ENCODE results near the gene ZFP28.

The ZFP28 gene

GRCh38 chr19:56595548-56595899 is 56.8 kb downstream of the ZFP28 start:
- H3K27ac ChIP-seq (ENCODE audit: low read depth, low read length) = no peak overlapping the region
- H3K9me2 ChIP-seq (replicated peaks; ENCODE audit: insufficient read depth, low read length) = no peaks in the 10 kb centered on the region
- peak overlapping the region; percentile 79 for H3K9ac ChIP-seq (ENCODE audit: low read length)
- no peaks in the 10 kb centered on the region for H3K36me3 ChIP-seq (ENCODE audit: low read length)
- H3K4me3 ChIP-seq (ENCODE audit: insufficient read depth, low read length, poor library complexity, severe bottlenecking) = peak overlapping the region; percentile 75
- no peaks in the 10 kb centered on the region for H4K20me1 ChIP-seq (ENCODE audit: low read depth, low read length)
- no peaks in the 10 kb centered on the region for H3F3A ChIP-seq (ENCODE audit: insufficient read depth)
- H2AFZ ChIP-seq (ENCODE audit: low read depth, low read length, severe bottlenecking) = peak overlapping the region; percentile 95
- no peaks in the 10 kb centered on the region; the same call in 1 of the 2 replicates for H3K9me3 ChIP-seq (ENCODE audit: insufficient read depth, low read length)
- no peaks in the 10 kb centered on the region for H3K27me3 ChIP-seq (ENCODE audit: low read length)
- peak overlapping the region; percentile 61 for H3K4me2 ChIP-seq (ENCODE audit: low read depth, low read length, poor library complexity, severe bottlenecking)
- no peak for TF ChIP-seq CTCF (IDR thresholded peaks at IDR 0.05; ENCODE audit: insufficient read depth, low read length, poor library complexity, severe bottlenecking)
- TF ChIP-seq EZH2phosphoT487 (conservative IDR thresholded peaks at IDR 0.05; ENCODE audit: low read length) = no peak
- H3K79me2 ChIP-seq (ENCODE audit: insufficient read depth, low read length) = peaks cover 12% of the 10 kb centered on the region; the same call in 1 of the 2 replicates

- no peaks in the 10 kb centered on the region for H3K9me2 ChIP-seq (replicated peaks; ENCODE audit: insufficient read depth, low read length)
- no peaks in the 10 kb centered on the region for H4K20me1 ChIP-seq (ENCODE audit: low read depth, low read length)
- H3K36me3 ChIP-seq (ENCODE audit: low read length) = no peaks in the 10 kb centered on the region
- no peaks in the 10 kb centered on the region for H3K9me3 ChIP-seq (ENCODE audit: insufficient read depth, low read length)
- no peak overlapping the region for H3K4me3 ChIP-seq (ENCODE audit: insufficient read depth, low read length, poor library complexity, severe bottlenecking)
- H3K9ac ChIP-seq (ENCODE audit: low read length) = no peak overlapping the region
- no peak overlapping the region for H3K27ac ChIP-seq (ENCODE audit: low read depth, low read length)
- no peak overlapping the region for H3K4me2 ChIP-seq (ENCODE audit: low read depth, low read length, poor library complexity, severe bottlenecking)
- H3K79me2 ChIP-seq (ENCODE audit: insufficient read depth, low read length) = peaks cover 15% of the 10 kb centered on the region; the same call in 1 of the 2 replicates
- H2AFZ ChIP-seq (ENCODE audit: low read depth, low read length, severe bottlenecking) = no peak overlapping the region
- no peaks in the 10 kb centered on the region for H3F3A ChIP-seq (ENCODE audit: insufficient read depth)
- H3K27me3 ChIP-seq (ENCODE audit: low read length) = no peaks in the 10 kb centered on the region
- TF ChIP-seq EZH2phosphoT487 (conservative IDR thresholded peaks at IDR 0.05; ENCODE audit: low read length) (no peak), CTCF (IDR thresholded peaks at IDR 0.05; ENCODE audit: insufficient read depth, low read length, poor library complexity, severe bottlenecking) (no peak)
Measured at GRCh38 chr19:56596676-56597075, 57.9 kb downstream of the ZFP28 start.

GRCh38 chr19:56597696-56598095 is 58.9 kb downstream of the ZFP28 start:
- Histone ChIP-seq H3K36me3 (ENCODE audit: low read length) (peaks cover 2% of the 10 kb centered on the region; the same call in 1 of the 2 replicates), H3K9me2 (replicated peaks; ENCODE audit: insufficient read depth, low read length) (no peaks in the 10 kb centered on the region), H3K79me2 (ENCODE audit: insufficient read depth, low read length) (peaks cover 20% of the 10 kb centered on the region; the same call in 1 of the 2 replicates)

More at GRCh38 chr19:56597696-56598095, 58.9 kb downstream of the ZFP28 start:
- no peak overlapping the region for H3K27ac ChIP-seq (ENCODE audit: low read depth, low read length)
- no peak overlapping the region for H3K4me3 ChIP-seq (ENCODE audit: insufficient read depth, low read length, poor library complexity, severe bottlenecking)
- H3K9me3 ChIP-seq (ENCODE audit: insufficient read depth, low read length) = no peaks in the 10 kb centered on the region
- TF ChIP-seq CTCF (IDR thresholded peaks at IDR 0.05; ENCODE audit: insufficient read depth, low read length, poor library complexity, severe bottlenecking) (no peak), EZH2phosphoT487 (conservative IDR thresholded peaks at IDR 0.05; ENCODE audit: low read length) (no peak)
- H2AFZ ChIP-seq (ENCODE audit: low read depth, low read length, severe bottlenecking) = no peak overlapping the region
- H3K4me2 ChIP-seq (ENCODE audit: low read depth, low read length, poor library complexity, severe bottlenecking) = no peak overlapping the region
- H3K27me3 ChIP-seq (ENCODE audit: low read length) = no peaks in the 10 kb centered on the region
- no peak overlapping the region for H3K9ac ChIP-seq (ENCODE audit: low read length)
- no peaks in the 10 kb centered on the region for H4K20me1 ChIP-seq (ENCODE audit: low read depth, low read length)
- H3F3A ChIP-seq (ENCODE audit: insufficient read depth) = no peaks in the 10 kb centered on the region

All from SU-DHL-6 (cell line).